Hematopoietic multipotent progenitor cell (in vitro differentiated cells): ENCODE results near the gene FMO4. TPM values are rescaled to one million over a fixed set of nuclear protein-coding genes. Genes with fewer than 3 reads are reported as not detected.
"Not testable (repeated sequence)": the region's sequence is repeated elsewhere in the genome, so short reads cannot be mapped to it uniquely, and the experiment has no call there.

ENCODE experiments used
- DNase-seq, 3 donors: peaks; one replicate each; pipeline ENCODE4 v3.0.0-alpha.2; 2011 to 2015; ENCODE audit warnings: low read depth in 2 of 3, low spot score in 2 of 3
- total RNA-seq: library from RNA; depleted of rRNA; stranded (reverse); fragments of >200 nt; gene quantifications from one replicate; pipeline ENCODE4 v1.2.3, GENCODE V29; 2012

The FMO4 gene
- total RNA-seq, result 1.9 TPM

- DNase-seq, result peak; percentile 82 to 99 (median 97)
Measured at GRCh38 chr1:171313835-171314320, at the start of gene FMO4. FMO4 (plus strand) TSS chr1:171314183; CDS start chr1:171319826, 5,643 bp downstream.

- DNase-seq, result no peak
Measured at GRCh38 chr1:171265686-171266085, 48.3 kb upstream of the FMO4 start.

- DNase-seq, result no peak
Measured at GRCh38 chr1:171266930-171267329, 47.1 kb upstream of the FMO4 start.

- DNase-seq, result no peak
Measured at GRCh38 chr1:171267391-171267790, 46.6 kb upstream of the FMO4 start.

GRCh38 chr1:171270806-171271205, 43.2 kb upstream of the FMO4 start:
- no peak for DNase-seq

GRCh38 chr1:171277534-171277933, 36.4 kb upstream of the FMO4 start:
- no peak for DNase-seq

- DNase-seq, result no peak
Measured at GRCh38 chr1:171279234-171279633, 34.7 kb upstream of the FMO4 start.

GRCh38 chr1:171279678-171280077, 34.3 kb upstream of the FMO4 start:
- peak in 1 of 3 donors; percentile 40 for DNase-seq

- DNase-seq, result no peak
Measured at GRCh38 chr1:171280599-171280998, 33.4 kb upstream of the FMO4 start.

GRCh38 chr1:171286032-171286705, 27.8 kb upstream of the FMO4 start:
- peak in 2 of 3 donors; percentile 33 to 42 for DNase-seq

GRCh38 chr1:171290621-171291020, 23.4 kb upstream of the FMO4 start:
- DNase-seq, result no peak

- no peak for DNase-seq
Measured at GRCh38 chr1:171292799-171293198, 21.2 kb upstream of the FMO4 start.

GRCh38 chr1:171295383-171295782, 18.6 kb upstream of the FMO4 start:
- DNase-seq, result not testable (repeated sequence)

- no peak for DNase-seq
Measured at GRCh38 chr1:171295821-171296220, 18.2 kb upstream of the FMO4 start.

GRCh38 chr1:171296897-171297296, 17.1 kb upstream of the FMO4 start:
- no peak for DNase-seq

GRCh38 chr1:171298696-171299095, 15.3 kb upstream of the FMO4 start:
- DNase-seq, result no peak

GRCh38 chr1:171299342-171299741, 14.6 kb upstream of the FMO4 start:
- no peak for DNase-seq

GRCh38 chr1:171300401-171300800, 13.6 kb upstream of the FMO4 start:
- DNase-seq, result no peak

GRCh38 chr1:171310661-171311087, 3.3 kb upstream of the FMO4 start:
- DNase-seq, result no peak

- DNase-seq, result no peak
Measured at GRCh38 chr1:171311771-171312558, 2.0 kb upstream of the FMO4 start.

GRCh38 chr1:171313319-171313834, 606 bp upstream of the FMO4 start:
- no peak for DNase-seq

GRCh38 chr1:171329251-171329650, 15.3 kb downstream of the FMO4 start:
- no peak for DNase-seq
